Activated naive CD8-positive, alpha-beta T cell treated with anti-CD3 and anti-CD28 coated beads for 36 hours (primary cell): ENCODE results near the gene TBCCD1. TPM values are rescaled to one million over a fixed set of nuclear protein-coding genes. Genes with fewer than 3 reads are reported as not detected.

Experiments
- DNase-seq: peaks from one replicate; pipeline ENCODE4 v3.0.0; 2021
- H3K27ac Mint-ChIP-seq: one replicate; pipeline ENCODE4 v1.8.0; 2022; ENCODE audit warnings: mild to moderate bottlenecking, moderate library complexity, mixed read lengths
- H3K27me3 Mint-ChIP-seq: one replicate; pipeline ENCODE4 v1.8.0; 2022; ENCODE audit warnings: mild to moderate bottlenecking, mixed read lengths
- H3K36me3 Mint-ChIP-seq: one replicate; pipeline ENCODE4 v1.8.0; 2021; ENCODE audit warnings: mild to moderate bottlenecking, mixed read lengths
- H3K4me1 Mint-ChIP-seq: one replicate; pipeline ENCODE4 v1.8.0; 2021; ENCODE audit warnings: mixed read lengths
- H3K4me3 Mint-ChIP-seq: one replicate; pipeline ENCODE4 v1.8.0; 2022; ENCODE audit warnings: mild to moderate bottlenecking, moderate library complexity, mixed read lengths
- H3K9me3 Mint-ChIP-seq: one replicate; pipeline ENCODE4 v1.8.0; 2022; ENCODE audit warnings: mixed read lengths
- total RNA-seq, 2 experiments: library from RNA; stranded (reverse); gene quantifications; one replicate each; pipeline ENCODE4 v1.2.3, GENCODE V29; 2021

The TBCCD1 gene, protein sequence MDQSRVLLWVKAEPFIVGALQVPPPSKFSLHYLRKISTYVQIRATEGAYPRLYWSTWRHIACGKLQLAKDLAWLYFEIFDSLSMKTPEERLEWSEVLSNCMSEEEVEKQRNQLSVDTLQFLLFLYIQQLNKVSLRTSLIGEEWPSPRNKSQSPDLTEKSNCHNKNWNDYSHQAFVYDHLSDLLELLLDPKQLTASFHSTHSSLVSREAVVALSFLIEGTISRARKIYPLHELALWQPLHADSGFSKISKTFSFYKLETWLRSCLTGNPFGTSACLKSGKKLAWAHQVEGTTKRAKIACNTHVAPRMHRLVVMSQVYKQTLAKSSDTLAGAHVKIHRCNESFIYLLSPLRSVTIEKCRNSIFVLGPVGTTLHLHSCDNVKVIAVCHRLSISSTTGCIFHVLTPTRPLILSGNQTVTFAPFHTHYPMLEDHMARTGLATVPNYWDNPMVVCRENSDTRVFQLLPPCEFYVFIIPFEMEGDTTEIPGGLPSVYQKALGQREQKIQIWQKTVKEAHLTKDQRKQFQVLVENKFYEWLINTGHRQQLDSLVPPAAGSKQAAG
- 10 to 100 TPM; 12.7 to 15.4 TPM for total RNA-seq

DNA sequence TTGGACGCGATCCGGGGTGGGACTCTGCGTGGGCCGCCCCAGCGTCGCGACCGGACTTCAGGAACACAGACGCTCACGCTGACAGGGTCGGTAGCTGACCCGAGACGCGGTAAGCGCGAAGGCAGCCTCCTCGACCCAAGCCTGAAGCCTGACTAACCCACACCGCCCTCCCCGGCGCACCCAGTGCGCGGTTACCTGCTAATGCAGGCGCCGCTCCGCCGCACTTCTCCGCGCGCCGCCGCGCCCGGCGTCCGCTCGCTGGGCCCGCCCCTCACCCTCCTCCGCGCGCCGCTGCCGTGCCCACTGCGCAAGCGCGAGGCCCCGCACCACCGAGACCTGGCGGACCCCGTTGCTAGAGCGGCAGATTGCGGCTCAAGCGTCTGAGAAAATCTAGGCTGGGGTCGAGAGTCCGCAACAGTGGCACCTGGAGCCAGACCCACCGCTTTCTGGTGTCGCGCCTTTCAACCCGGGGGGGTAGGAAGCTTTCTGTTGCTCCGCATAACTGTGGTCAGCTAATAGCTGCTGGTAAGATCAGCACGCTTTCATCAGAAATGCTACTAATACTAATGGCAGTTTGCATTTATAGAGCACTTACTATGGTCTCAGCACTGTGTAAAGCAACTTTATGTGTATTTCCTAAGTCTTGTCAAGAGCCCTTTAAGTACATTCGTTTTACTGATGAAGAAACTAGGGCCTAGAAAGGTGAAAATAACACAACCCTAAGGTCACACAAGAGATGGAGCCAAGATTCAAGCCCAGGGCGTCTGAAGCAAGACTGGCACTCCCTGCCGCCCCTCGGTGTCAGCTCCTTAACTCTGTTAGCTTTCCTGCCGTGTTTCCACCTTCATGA is at the start of gene TBCCD1:
TSS of gene TBCCD1 (minus strand) at position 268 of the 850 bp plus-strand sequence. CDS start 3,010 bp downstream, outside the sequence.
- H3K9me3 Mint-ChIP-seq = no peaks in the 10 kb centered on the region
- H3K27me3 Mint-ChIP-seq = no peaks in the 10 kb centered on the region
- peaks cover 8% of the 10 kb centered on the region for H3K36me3 Mint-ChIP-seq
- H3K4me1 Mint-ChIP-seq = peaks cover 42% of the 10 kb centered on the region
- DNase-seq = peak; percentile 95
- H3K27ac Mint-ChIP-seq = peak within 1 kb of the TSS; percentile 87
- peak within 1 kb of the TSS; percentile 92 for H3K4me3 Mint-ChIP-seq

DNA sequence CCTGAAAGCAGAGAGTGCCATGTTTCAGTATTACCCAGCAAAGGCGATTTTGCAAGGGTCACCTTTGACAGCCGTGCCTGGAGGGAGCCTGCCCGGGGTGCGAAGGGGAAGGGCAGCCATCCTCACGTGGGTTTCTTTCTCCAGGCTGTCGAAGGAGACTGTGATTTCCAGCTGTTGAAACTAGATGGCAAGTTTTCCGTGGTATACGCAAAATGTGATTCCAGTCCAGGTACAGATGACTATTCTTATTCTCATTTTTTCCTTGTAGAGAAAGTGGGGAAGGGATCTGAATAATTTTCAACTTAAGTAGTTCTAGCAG is 49.1 kb upstream of the TBCCD1 start:
- no peak overlapping the region for H3K4me3 Mint-ChIP-seq

DNA sequence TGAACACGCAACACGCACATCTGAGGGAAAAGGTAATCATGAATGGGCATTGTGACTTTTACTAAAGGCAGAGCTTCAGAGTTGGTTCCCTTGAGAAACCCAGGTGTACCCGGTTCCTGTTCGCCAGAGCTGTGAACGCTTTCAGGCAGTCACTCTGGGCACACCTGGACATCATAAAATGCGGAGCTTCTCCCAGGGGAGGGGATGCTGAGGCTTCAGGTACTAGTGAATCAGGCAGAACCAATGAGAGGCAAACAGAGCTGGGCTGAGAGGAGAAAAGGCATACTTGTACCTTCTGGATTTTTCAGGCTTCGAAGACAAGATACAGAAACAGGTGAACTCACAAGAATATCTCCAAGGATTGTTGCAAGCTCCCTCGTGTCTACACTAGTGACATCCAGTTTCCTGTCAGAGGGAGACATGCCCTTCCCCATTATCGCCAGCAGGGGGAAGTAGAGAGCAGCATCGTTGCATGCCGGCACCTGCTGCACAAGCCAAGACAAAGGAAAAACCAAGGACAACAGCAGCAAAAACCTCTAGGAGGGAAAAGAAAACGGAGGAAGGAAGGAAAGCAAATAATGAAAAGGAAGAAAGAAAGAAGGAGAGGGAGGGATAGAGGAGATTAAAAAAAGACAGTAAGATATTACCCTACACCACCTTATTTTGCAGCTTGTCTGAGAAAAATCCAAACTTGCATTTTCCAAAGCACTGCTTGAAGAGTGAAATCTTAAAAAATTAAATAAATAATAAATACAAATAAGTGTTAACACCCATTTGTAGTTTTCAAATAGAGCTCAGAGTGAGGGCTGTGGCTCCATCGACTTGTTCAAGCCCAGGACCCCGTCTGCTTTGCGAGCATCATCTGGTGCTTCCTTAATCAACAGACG is 47.7 kb upstream of the TBCCD1 start:
- H3K27ac Mint-ChIP-seq = peak overlapping the region; percentile 57
- peak; percentile 75 for DNase-seq
- H3K27me3 Mint-ChIP-seq = peaks cover 24% of the 10 kb centered on the region
- H3K4me1 Mint-ChIP-seq = peaks cover 20% of the 10 kb centered on the region
- no peaks in the 10 kb centered on the region for H3K36me3 Mint-ChIP-seq
- peak overlapping the region; percentile 46 for H3K4me3 Mint-ChIP-seq
- no peaks in the 10 kb centered on the region for H3K9me3 Mint-ChIP-seq

More for the DNA sequence above, 49.1 kb upstream of the TBCCD1 start:
- no peaks in the 10 kb centered on the region for H3K9me3 Mint-ChIP-seq
- no peak for DNase-seq
- no peak overlapping the region for H3K27ac Mint-ChIP-seq
- peaks cover 24% of the 10 kb centered on the region for H3K27me3 Mint-ChIP-seq
- H3K36me3 Mint-ChIP-seq = no peaks in the 10 kb centered on the region
- peaks cover 20% of the 10 kb centered on the region for H3K4me1 Mint-ChIP-seq

DNA sequence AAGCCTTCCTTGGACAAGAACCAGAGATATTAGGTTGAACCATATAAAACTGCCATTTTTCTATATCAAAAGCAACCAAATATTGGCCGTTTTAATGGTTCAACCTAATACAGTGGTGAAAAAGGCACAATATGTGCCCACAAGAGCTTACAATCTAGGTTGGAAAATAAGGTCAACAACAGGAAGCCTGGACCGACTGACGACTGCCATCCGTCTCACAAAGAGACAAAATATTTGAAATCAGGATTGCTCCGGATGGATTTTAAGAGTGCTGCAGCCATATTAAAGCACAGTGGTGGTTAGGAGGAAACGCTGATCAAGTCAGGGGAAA is 47.1 kb upstream of the TBCCD1 start:
- no peaks in the 10 kb centered on the region for H3K36me3 Mint-ChIP-seq
- no peaks in the 10 kb centered on the region for H3K9me3 Mint-ChIP-seq
- peak overlapping the region; percentile 57 for H3K27ac Mint-ChIP-seq
- no peak for DNase-seq
- H3K27me3 Mint-ChIP-seq = peaks cover 24% of the 10 kb centered on the region
- H3K4me1 Mint-ChIP-seq = peaks cover 20% of the 10 kb centered on the region
- peak overlapping the region; percentile 46 for H3K4me3 Mint-ChIP-seq

DNA sequence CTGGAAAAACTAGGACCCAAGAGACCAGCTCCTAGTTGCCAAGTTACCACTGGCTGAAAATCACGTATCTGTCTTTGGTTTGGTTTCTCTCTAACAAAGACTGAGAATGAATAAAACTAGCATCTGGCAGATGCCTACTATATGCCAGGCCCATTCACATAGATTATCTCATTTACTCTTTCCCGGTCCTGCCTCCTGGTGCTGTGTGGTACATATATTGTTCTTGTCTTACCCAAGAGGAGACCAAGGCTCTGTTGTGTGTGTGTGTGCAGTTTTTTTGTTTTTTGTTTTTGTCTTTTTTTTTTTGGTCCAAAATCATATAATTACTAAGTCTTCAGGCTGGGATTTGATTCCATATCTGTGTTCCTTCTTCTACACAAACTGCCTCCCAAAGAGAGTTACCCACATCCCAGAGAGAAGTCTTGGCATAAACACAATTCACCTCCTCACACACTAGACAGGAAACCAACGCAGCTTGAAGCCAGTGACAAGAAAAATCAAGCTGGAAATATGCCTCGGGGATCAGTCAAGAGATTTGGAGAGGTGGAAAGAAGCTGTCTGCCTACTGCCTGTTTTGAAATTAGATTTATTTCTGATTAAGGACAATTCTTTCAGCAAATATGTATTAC is 46.6 kb upstream of the TBCCD1 start:
- Mint-ChIP-seq H3K36me3 (no peaks in the 10 kb centered on the region), H3K27ac (no peak overlapping the region), H3K4me1 (peaks cover 20% of the 10 kb centered on the region), H3K4me3 (no peak overlapping the region), H3K9me3 (no peaks in the 10 kb centered on the region), H3K27me3 (peaks cover 22% of the 10 kb centered on the region)
- no peak for DNase-seq

DNA sequence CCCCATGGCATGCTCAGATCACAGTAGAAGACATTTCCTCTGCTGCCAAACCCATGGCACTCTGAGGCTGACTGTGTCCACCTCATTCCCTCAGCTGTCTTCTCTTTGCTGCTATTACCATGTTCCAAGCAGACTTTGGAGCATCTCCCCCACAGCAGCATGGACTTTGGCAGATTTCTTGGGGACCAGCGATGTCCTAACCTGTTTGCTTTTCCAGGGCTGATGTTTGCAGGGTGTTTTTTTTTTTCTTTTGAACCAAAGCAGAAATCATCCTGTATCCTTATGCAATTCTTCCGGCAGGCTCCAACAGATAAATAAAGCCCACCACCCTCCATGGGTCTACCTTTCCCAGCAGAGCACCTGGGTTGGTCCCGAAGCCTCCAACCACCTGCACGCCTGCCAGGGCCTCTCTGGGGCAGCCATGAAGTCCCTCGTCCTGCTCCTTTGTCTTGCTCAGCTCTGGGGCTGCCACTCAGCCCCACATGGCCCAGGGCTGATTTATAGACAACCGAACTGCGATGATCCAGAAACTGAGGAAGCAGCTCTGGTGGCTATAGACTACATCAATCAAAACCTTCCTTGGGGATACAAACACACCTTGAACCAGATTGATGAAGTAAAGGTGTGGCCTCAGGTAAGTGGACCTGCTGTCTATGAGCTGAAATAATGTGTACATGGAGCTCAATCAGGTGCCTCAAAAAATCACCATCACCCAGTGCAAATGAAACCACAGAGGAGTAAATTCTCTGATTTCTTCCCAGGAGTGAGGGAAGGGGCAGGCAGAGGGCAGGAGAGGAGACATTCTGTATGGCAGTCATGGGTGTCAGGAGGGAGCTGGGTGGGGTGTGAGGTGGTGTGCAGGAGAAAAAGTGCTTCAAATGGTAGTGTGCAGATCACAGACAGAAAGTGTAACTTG is 45.8 kb upstream of the TBCCD1 start, which contains the start of gene AHSG:
TSS of gene AHSG (plus strand) at position 340 of the 916 bp plus-strand sequence. CDS start at position 422, 82 bp downstream.
- no peak within 1 kb of the TSS for H3K27ac Mint-ChIP-seq
- H3K4me3 Mint-ChIP-seq = no peak within 1 kb of the TSS
- peaks cover 14% of the 10 kb centered on the region for H3K27me3 Mint-ChIP-seq
- DNase-seq = no peak
- H3K4me1 Mint-ChIP-seq = peaks cover 20% of the 10 kb centered on the region
- no peaks in the 10 kb centered on the region for H3K9me3 Mint-ChIP-seq
- no peaks in the 10 kb centered on the region for H3K36me3 Mint-ChIP-seq

DNA sequence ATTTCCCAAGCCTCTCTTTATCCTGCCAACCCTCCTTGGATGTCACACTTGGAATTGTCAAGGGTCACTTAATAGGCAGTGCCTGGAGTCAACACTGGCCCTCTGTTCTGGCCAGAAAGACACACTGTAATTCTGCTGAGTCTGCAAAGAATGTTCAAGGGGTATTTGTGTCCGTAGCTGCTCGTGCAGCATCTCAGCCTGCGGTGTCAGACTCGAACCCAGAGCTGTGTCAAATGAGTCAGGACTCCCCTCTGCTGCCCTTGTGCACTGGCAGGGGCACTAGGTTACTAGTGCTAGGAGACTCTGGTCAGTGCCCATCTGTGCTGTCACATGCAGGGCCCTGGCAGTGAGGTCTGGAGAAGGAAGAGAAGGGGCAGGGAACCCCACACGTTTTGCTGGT is 44.9 kb upstream of the TBCCD1 start:
- H3K27me3 Mint-ChIP-seq = peaks cover 5% of the 10 kb centered on the region
- H3K27ac Mint-ChIP-seq = no peak overlapping the region
- H3K36me3 Mint-ChIP-seq = no peaks in the 10 kb centered on the region
- no peak for DNase-seq
- no peak overlapping the region for H3K4me3 Mint-ChIP-seq
- peaks cover 14% of the 10 kb centered on the region for H3K4me1 Mint-ChIP-seq
- no peaks in the 10 kb centered on the region for H3K9me3 Mint-ChIP-seq

DNA sequence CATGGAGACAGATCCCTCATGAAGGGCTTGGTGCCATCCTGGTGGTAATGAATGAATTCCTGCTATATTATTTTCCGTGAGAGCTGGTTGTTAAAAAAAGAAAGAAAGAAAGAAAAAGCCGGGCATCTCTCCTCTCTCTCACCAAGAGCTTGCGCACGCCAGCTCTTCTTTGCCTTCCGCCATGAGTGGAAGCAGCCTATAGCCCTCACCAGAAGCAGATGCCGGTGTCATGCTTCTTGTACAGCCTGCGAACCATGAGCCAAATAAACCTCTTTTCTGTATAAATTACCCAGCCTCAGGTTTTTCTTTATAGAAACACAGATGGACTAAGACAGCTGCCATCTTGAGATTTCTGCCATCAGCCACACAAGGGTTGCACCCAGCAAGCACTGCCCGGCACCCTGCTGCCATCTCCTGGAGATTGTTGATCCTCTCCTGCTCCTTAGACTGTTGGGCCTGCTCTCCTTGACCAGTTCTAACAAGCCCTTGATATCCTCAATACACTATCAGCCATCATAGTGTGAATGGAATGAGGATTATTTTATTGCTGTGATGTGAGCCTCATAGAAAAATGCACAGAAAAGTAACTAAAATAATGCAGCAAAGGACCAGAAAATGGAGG is 42.2 kb upstream of the TBCCD1 start:
- Mint-ChIP-seq H3K27ac (no peak overlapping the region), H3K36me3 (no peaks in the 10 kb centered on the region), H3K9me3 (no peaks in the 10 kb centered on the region), H3K4me3 (no peak overlapping the region), H3K27me3 (no peaks in the 10 kb centered on the region), H3K4me1 (peaks cover 1% of the 10 kb centered on the region)
- no peak for DNase-seq

DNA sequence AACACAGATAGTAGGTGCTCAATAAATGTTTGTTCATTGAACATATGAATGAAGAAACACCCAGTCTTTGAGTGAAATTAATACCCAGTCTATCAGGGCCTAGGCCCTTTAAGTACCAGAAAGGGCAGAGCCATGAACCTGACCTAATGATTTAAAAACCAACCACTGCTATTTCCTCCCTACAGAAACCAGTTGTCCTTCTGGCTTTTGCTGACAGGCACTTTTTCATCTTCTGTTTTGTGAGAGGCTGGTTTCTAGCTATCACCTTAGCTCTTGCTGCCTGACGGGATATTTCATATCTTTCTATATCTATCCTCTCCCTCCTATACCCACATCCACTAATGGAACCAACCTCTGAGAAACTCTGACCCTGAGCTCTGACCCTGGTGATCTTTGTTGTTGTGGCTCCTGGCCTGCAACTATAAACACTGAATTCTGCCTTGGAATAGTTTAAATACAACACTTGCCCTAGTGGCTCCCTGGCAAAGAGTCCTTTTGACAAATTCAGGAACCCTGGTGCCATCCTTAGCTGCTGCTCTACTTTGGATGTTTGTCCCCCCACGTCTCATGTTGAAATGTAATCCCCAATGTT is 41.6 kb upstream of the TBCCD1 start:
- Mint-ChIP-seq H3K36me3 (no peaks in the 10 kb centered on the region), H3K27me3 (no peaks in the 10 kb centered on the region), H3K4me1 (no peaks in the 10 kb centered on the region), H3K27ac (no peak overlapping the region), H3K9me3 (no peaks in the 10 kb centered on the region), H3K4me3 (no peak overlapping the region)
- no peak for DNase-seq

DNA sequence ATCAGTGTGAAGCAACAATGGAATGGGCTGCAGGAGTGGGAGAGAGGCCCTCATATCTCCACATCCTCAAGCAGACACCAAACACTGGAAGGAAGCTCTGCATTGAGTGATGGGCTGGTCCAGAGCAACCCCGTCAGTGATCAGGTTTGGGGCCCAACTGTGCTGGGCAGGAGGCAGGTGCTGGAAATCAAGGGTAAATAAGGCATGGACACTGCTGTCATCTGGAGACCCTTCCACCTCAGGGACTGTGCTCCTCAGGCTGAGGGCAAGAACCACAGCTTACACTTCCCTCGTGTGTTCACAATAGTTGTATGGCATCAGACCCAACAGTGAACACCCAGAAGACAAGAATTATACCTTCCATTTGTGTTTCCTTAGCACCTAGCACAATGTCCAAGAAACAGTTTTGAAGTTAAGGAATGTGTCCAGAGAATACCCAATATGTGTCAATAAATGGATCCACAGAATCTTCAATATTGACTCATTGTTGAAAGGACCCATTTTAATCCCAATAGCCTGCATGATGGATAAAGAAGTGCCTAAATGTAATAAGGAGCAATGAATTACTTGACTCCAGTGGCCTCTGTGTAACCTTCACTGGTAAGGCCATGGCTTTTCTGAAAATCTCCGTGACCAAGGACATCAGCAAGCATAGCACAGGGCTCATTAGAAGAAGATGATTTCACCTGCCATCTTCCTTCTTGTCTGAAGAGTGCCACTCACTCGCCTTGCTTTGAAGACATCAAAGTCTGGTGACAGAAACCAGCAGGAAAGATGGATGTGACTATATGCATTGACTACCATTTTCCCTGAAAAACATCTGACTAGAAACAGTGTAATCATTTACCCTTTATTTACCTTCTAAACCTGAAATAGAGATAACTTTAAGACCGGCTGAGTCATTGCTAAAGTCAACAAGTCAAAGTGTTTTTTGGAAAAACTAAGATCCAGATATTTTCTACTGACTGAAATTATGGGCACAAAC is 38.7 kb upstream of the TBCCD1 start:
- Mint-ChIP-seq H3K4me3 (no peak overlapping the region), H3K27ac (no peak overlapping the region), H3K4me1 (no peaks in the 10 kb centered on the region), H3K9me3 (no peaks in the 10 kb centered on the region), H3K27me3 (no peaks in the 10 kb centered on the region), H3K36me3 (no peaks in the 10 kb centered on the region)
- DNase-seq = no peak

DNA sequence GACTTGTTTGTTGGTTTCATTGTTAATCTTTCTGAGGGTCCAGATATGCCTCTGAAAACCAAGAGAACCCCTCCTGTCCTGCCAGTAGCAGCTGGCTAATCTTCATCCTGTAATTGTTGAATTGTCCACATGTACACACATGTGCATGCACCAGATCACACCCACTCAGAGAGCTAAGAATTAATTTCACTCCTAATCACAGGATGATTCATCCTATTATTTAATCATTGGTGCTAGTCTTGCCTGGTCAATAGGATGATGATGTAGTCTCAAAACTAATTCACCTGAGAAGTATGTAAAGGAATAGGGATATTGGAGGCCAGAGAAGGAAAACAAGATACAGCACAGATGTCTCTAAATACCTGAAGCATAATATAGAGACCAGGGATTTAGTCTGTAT is 37.9 kb upstream of the TBCCD1 start:
- Mint-ChIP-seq H3K9me3 (no peaks in the 10 kb centered on the region), H3K4me3 (no peak overlapping the region), H3K36me3 (no peaks in the 10 kb centered on the region), H3K4me1 (no peaks in the 10 kb centered on the region), H3K27ac (no peak overlapping the region), H3K27me3 (no peaks in the 10 kb centered on the region)
- no peak for DNase-seq

DNA sequence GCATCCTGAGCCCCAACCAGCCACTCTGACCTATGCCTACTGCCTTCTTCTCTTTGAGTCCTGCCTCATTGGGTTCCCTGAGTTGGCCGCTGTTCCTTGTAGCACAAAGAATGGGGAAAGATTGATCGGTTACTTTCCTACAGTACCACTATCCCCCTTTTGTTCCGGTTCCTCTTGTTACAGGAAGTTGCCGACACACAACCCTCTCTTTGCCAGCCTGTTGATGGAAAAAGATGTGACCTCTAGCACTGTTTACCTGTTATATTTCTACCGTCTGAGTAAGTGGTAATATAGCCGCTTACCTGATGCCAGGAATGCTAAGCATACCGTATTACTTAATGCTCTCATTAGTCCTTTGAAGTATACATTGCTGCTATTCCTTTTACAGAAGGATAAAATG is 36.0 kb upstream of the TBCCD1 start:
- H3K27ac Mint-ChIP-seq = no peak overlapping the region

More for the DNA sequence above, 36.0 kb upstream of the TBCCD1 start:
- H3K4me1 Mint-ChIP-seq = no peaks in the 10 kb centered on the region
- H3K4me3 Mint-ChIP-seq = no peak overlapping the region
- no peak for DNase-seq
- no peaks in the 10 kb centered on the region for H3K9me3 Mint-ChIP-seq
- peaks cover 3% of the 10 kb centered on the region for H3K27me3 Mint-ChIP-seq
- H3K36me3 Mint-ChIP-seq = no peaks in the 10 kb centered on the region
